GM10248 (cell line): Measurements from ENCODE around the gene ISYNA1.

Source experiments
- CTCF ChIA-PET: fragments of 300-600 bp; sonication (Branson Sonifier 250); formaldehyde crosslinking; extraction: SDS; loops from one replicate; lab custom pipeline; 2021; ENCODE audit warnings: antibody characterized with exemption; lab: Yijun Ruan, JAX
- POLR2A ChIA-PET: fragments of 350-650 bp; sonication (Branson Sonifier 250); formaldehyde crosslinking; extraction: SDS; loops from one replicate; lab custom pipeline; 2020; ENCODE audit warnings: antibody characterized with exemption; lab: Yijun Ruan, JAX
- DNase-seq: peaks from one replicate; pipeline ENCODE4 v3.0.0; 2012; ENCODE audit errors: extremely low spot score
- TF ChIP-seq, protein P1 (sequence below): IDR thresholded peaks from 2 replicates; pipeline ENCODE4 v1.5.1; 2012; ENCODE audit warnings: mild to moderate bottlenecking, low read depth; ENCODE audit errors: extremely low read depth, missing control alignments, control extremely low read depth

The ISYNA1 gene

DNA sequence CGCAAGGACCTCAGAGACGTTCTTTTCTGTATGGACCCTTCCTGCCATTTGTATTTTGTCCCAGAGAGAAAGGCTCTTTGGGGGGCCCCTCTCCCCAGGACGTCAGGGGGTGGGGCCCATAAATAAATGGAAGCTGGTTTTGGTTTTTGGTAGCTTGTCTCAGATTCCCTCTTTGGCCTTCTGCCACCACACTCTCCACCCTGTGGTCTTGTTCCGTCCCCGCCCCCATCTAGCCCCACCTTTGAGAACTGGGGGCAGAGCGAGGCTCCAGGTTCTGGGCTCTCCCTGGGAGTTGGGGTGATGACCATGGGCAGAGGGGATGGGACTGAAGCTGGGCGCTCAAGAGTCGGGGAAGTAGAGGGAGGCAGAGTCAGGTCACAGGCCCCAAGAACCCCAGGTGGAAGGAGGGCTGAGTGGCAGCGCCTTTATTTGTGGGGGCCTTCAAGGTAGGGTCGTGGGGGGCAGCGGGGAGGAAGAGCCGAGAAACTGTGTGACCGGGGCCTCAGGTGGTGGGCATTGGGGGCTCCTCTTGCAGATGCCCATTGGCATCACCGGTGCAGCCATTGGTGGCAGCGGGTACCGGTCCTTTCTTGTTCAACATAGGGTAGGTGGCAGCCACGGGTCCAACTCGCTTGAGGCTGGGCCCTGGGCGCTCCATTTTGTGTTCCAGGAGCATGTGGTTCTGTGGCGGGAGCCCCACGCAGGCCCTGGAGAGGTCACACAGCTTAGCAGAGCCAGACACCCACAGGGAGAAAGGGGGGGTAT lies 3.3 kb downstream of the ISYNA1 start:
- TF ChIP-seq, protein P1, sequence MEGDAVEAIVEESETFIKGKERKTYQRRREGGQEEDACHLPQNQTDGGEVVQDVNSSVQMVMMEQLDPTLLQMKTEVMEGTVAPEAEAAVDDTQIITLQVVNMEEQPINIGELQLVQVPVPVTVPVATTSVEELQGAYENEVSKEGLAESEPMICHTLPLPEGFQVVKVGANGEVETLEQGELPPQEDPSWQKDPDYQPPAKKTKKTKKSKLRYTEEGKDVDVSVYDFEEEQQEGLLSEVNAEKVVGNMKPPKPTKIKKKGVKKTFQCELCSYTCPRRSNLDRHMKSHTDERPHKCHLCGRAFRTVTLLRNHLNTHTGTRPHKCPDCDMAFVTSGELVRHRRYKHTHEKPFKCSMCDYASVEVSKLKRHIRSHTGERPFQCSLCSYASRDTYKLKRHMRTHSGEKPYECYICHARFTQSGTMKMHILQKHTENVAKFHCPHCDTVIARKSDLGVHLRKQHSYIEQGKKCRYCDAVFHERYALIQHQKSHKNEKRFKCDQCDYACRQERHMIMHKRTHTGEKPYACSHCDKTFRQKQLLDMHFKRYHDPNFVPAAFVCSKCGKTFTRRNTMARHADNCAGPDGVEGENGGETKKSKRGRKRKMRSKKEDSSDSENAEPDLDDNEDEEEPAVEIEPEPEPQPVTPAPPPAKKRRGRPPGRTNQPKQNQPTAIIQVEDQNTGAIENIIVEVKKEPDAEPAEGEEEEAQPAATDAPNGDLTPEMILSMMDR = no peak
- CTCF ChIA-PET = interaction anchor here (0.7 to 1.0 kb wide), 4 partner anchors 12 to 112 kb away, joined by 3 to 4 read pairs (median 3); partner anchors contain the start of genes LSM4 and SSBP4
- DNase-seq = no peak
- POLR2A ChIA-PET = no interaction called here

DNA sequence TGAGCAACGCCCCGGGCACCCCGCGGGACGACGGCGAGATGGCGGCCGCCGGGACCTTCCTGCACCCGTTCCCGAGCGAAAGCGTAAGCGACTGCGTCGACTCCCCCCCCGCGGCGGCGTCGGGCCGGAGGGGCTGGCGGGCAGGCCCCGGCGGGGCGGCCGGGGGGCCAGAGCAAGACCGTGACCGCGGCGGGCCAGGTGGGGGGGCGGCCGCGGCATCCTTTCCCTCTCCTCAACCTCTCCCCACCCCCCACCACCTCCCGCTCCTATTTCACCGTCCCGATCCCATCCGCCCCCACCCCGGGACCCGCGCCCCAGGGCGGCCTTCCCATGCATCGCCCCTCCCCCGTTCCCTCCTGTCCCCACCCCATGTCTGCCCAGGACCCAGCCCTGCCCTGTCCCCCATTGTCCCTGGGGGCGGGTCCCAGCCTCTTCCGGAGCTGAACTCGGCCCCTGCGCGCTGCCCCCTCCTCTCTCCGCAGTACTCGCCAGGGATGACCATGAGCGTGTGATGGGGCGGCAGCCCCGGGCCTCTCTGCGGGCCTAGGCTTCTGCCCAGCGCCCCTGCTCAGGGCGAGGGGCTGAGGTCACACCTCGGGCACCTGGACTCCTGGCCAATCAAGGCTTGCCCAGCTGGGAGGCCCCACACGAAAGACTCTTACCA lies 4.1 kb downstream of the ISYNA1 start:
- ChIA-PET POLR2A (no interaction called here), CTCF (interaction anchor here (0.9 to 1.0 kb wide), 3 partner anchors 15 to 111 kb away, joined by 3 to 4 read pairs (median 3); partner anchors contain the start of genes LSM4 and SSBP4)
- TF ChIP-seq, protein P1 = no peak
- no peak for DNase-seq

DNA sequence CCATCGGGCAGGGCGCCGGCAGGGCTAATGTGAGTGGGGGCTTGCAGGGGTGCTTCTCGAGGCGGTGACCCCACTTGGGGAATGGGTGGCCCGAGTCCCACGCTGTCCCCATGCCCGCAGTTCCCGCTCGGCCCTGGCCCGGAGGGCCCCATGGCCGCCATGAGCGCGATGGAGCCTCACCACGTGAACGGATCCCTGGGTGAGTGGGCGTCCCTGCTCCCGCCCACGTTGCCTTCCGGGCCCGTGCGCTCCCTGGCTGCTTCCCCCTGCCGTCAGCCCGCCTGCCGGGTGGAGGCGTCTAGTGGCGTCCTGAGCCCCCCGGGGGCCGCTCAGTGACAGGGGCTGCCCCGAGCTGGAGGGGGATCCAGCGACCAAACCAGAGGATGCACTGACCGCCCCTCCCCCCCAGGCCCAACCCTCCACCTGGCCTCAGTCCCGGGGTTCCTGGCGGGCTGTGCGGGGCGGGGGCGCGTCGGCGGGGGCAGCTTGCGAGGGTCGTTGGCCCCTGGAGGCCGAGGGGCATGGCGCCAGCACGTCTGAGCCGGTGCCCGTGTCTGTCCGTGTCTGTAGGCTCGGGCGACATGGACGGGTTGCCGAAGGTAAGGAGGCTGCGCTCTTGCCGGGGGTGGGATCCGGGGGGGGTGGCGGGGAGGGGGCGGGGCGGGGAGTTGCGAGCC lies 4.8 kb downstream of the ISYNA1 start:
- peak; percentile 60 for DNase-seq
- ChIA-PET POLR2A (no interaction called here), CTCF (no interaction called here)
- TF ChIP-seq, protein P1 = peak; percentile 3

DNA sequence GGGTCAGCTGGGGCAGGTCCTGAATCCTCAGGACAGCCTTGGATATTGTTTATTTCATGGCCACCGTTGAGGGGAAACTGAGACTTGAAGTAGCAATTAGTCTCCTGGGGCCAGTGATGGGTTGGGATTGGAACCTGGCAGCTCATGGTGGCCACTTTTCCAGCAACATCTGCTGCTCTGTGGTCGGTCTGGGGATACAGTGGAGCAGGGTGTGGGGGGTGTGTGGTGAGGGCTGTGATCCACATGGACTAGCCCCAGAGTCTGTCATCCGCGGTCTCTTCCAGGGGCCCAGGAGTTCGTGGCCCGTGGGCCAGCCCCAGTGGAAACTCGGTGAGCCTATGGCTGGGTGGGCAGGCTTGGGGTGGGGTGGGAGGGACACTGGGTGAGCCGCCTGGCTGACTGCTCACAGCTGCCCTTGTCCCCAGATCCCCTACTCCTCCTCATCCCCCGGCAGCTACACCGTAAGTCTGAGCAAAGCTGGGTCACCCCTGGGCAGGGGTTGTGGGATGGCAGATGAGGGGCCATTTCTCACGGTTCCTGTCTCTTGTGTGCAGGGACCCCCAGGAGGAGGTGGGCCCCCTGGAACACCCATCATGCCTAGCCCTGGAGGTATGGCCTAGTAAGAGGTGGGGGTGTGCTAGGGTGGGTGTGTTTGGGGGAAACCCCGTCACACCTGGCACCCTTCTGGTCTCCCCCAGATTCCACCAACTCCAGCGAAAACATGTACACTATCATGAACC lies 5.5 kb downstream of the ISYNA1 start:
- ChIA-PET CTCF (interaction anchor here (1.3 to 1.5 kb wide), 2 partner anchors 10 to 14 kb away, joined by 4 to 7 read pairs; partner anchors contain the start of gene SSBP4), POLR2A (no interaction called here)
- no peak for DNase-seq
- TF ChIP-seq, protein P1 = no peak

DNA sequence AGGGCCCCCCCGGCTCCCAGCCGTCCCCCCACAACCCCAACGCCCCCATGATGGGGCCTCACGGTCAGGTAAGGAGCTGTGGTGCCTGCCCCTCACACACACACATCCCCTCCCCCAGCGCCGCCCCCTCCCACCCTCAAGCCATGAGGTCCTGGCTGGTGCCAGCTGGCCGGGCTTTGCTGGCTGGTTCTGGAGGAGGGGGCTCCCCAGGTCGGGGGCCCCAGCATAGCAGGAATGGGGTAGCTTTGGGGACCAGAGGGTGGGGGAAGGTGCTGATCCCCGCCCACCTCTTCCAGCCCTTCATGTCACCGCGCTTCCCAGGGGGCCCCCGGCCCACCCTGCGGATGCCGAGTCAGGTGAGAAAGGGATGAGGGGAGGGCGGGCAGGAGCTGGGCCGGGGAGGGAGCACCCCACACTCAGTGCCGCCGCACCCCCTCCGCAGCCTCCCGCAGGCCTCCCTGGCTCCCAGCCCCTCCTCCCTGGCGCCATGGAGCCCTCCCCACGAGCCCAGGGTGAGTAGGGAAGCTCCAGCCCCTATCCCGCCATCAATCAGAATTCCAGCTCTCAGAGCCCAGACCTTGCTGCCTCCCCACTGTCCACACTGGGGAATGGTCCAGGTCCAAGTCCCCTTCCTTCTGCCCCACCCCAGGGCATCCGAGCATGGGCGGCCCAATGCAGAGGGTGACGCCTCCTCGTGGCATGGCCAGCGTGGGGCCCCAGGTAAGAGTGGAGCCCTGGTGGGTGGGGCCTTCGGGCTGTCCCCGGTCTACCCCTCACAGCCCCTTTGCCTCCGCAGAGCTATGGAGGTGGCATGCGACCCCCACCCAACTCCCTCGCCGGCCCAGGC lies 6.4 kb downstream of the ISYNA1 start:
- TF ChIP-seq, protein P1 = no peak
- ChIA-PET CTCF (interaction anchor here (1.3 to 1.5 kb wide), 2 partner anchors 9 to 13 kb away, joined by 4 to 7 read pairs; partner anchors contain the start of gene SSBP4), POLR2A (interaction anchor here (0.6 kb wide), 1 partner anchor 156 kb away, joined by 3 read pairs; no protein-coding TSS in a partner anchor)
- no peak for DNase-seq
